ENCODE measurements around the gene CST7.

The CST7 gene

GRCh38 chr20:24992487-24993205 is 43.6 kb downstream of the CST7 start, which contains the start of gene APMAP:
Gene APMAP (minus strand): TSS chr20:24992751. CDS start chr20:24992688, 63 bp downstream.
- peaks cover 0 to 4% (median 0%) of the 10 kb centered on the region in 5 donors for H3K27me3 ChIP-seq (ENCODE audit: control insufficient read depth in 5 of 5, insufficient read depth in 4 of 5, low read length in 5 of 5)
- H3K9me3 ChIP-seq (ENCODE audit: control insufficient read depth in 5 of 5, low read length in 5 of 5): no peaks in the 10 kb centered on the region
- peak within 1 kb of the TSS; percentile 91 to 96 (median 93) for H3K4me3 ChIP-seq (ENCODE audit: low read depth in 1 of 5, low read length in 5 of 5)
- peak within 1 kb of the TSS; percentile 70 to 98 (median 92) for H3K9ac ChIP-seq (ENCODE audit: low read length in 5 of 5)
- peak within 1 kb of the TSS; percentile 88 for H3K27ac ChIP-seq (ENCODE audit: low read depth, low read length)
- peaks cover 0 to 65% (median 58%) of the 10 kb centered on the region in 5 donors for H3K4me1 ChIP-seq (ENCODE audit: control insufficient read depth in 5 of 5, insufficient read depth in 5 of 5, low read length in 5 of 5)
- no peaks in the 10 kb centered on the region for H3K36me3 ChIP-seq (ENCODE audit: control insufficient read depth in 5 of 5, insufficient read depth in 5 of 5, low read length in 5 of 5)

- H3K4me3 ChIP-seq (ENCODE audit: low read depth in 1 of 5, low read length in 5 of 5): peak overlapping the region; percentile 80 to 96 (median 91)
- peak overlapping the region in 4 of 5 donors; percentile 91 to 98 (median 93) for H3K9ac ChIP-seq (ENCODE audit: low read length in 5 of 5)
- H3K27ac ChIP-seq (ENCODE audit: low read depth, low read length): peak overlapping the region; percentile 88
- peaks cover 0 to 4% (median 0%) of the 10 kb centered on the region in 5 donors for H3K27me3 ChIP-seq (ENCODE audit: control insufficient read depth in 5 of 5, insufficient read depth in 4 of 5, low read length in 5 of 5)
- H3K36me3 ChIP-seq (ENCODE audit: control insufficient read depth in 5 of 5, insufficient read depth in 5 of 5, low read length in 5 of 5): no peaks in the 10 kb centered on the region
- no peaks in the 10 kb centered on the region for H3K9me3 ChIP-seq (ENCODE audit: control insufficient read depth in 5 of 5, low read length in 5 of 5)
- H3K4me1 ChIP-seq (ENCODE audit: control insufficient read depth in 5 of 5, insufficient read depth in 5 of 5, low read length in 5 of 5): peaks cover 0 to 56% (median 48%) of the 10 kb centered on the region in 5 donors
Measured at GRCh38 chr20:24993337-24994185, 44.5 kb downstream of the CST7 start.

- H3K27ac ChIP-seq (ENCODE audit: low read depth, low read length): no peak overlapping the region
- no peaks in the 10 kb centered on the region for H3K36me3 ChIP-seq (ENCODE audit: control insufficient read depth in 5 of 5, insufficient read depth in 5 of 5, low read length in 5 of 5)
- no peaks in the 10 kb centered on the region for H3K9me3 ChIP-seq (ENCODE audit: control insufficient read depth in 5 of 5, low read length in 5 of 5)
- H3K4me3 ChIP-seq (ENCODE audit: low read depth in 1 of 5, low read length in 5 of 5): no peak overlapping the region
- H3K27me3 ChIP-seq (ENCODE audit: control insufficient read depth in 5 of 5, insufficient read depth in 4 of 5, low read length in 5 of 5): peaks cover 0 to 4% (median 0%) of the 10 kb centered on the region in 5 donors
- H3K4me1 ChIP-seq (ENCODE audit: control insufficient read depth in 5 of 5, insufficient read depth in 5 of 5, low read length in 5 of 5): peaks cover 0 to 51% (median 43%) of the 10 kb centered on the region in 5 donors
- H3K9ac ChIP-seq (ENCODE audit: low read length in 5 of 5): no peak overlapping the region
Measured at GRCh38 chr20:24994186-24994465, 45.1 kb downstream of the CST7 start.

GRCh38 chr20:24994470-24995368 is 45.6 kb downstream of the CST7 start:
- no peak overlapping the region for H3K27ac ChIP-seq (ENCODE audit: low read depth, low read length)
- no peaks in the 10 kb centered on the region for H3K36me3 ChIP-seq (ENCODE audit: control insufficient read depth in 5 of 5, insufficient read depth in 5 of 5, low read length in 5 of 5)
- H3K4me3 ChIP-seq (ENCODE audit: low read depth in 1 of 5, low read length in 5 of 5): peak overlapping the region; percentile 24 to 49 (median 37)
- peaks cover 0 to 4% (median 0%) of the 10 kb centered on the region in 5 donors for H3K27me3 ChIP-seq (ENCODE audit: control insufficient read depth in 5 of 5, insufficient read depth in 4 of 5, low read length in 5 of 5)
- peaks cover 0 to 46% (median 37%) of the 10 kb centered on the region in 5 donors for H3K4me1 ChIP-seq (ENCODE audit: control insufficient read depth in 5 of 5, insufficient read depth in 5 of 5, low read length in 5 of 5)
- H3K9me3 ChIP-seq (ENCODE audit: control insufficient read depth in 5 of 5, low read length in 5 of 5): no peaks in the 10 kb centered on the region
- H3K9ac ChIP-seq (ENCODE audit: low read length in 5 of 5): peak overlapping the region in 1 of 5 donors; percentile 18

- Histone ChIP-seq H3K9ac (ENCODE audit: low read length in 5 of 5) (no peak overlapping the region), H3K9me3 (ENCODE audit: control insufficient read depth in 5 of 5, low read length in 5 of 5) (no peaks in the 10 kb centered on the region), H3K36me3 (ENCODE audit: control insufficient read depth in 5 of 5, insufficient read depth in 5 of 5, low read length in 5 of 5) (no peaks in the 10 kb centered on the region), H3K27me3 (ENCODE audit: control insufficient read depth in 5 of 5, insufficient read depth in 4 of 5, low read length in 5 of 5) (peaks cover 0 to 4% (median 0%) of the 10 kb centered on the region in 5 donors), H3K27ac (ENCODE audit: low read depth, low read length) (no peak overlapping the region), H3K4me1 (ENCODE audit: control insufficient read depth in 5 of 5, insufficient read depth in 5 of 5, low read length in 5 of 5) (peaks cover 0 to 41% (median 27%) of the 10 kb centered on the region in 5 donors), H3K4me3 (ENCODE audit: low read depth in 1 of 5, low read length in 5 of 5) (no peak overlapping the region)
Measured at GRCh38 chr20:24995741-24996448, 46.8 kb downstream of the CST7 start.

GRCh38 chr20:24996449-24997377 is 47.6 kb downstream of the CST7 start:
- Histone ChIP-seq H3K36me3 (ENCODE audit: control insufficient read depth in 5 of 5, insufficient read depth in 5 of 5, low read length in 5 of 5) (no peaks in the 10 kb centered on the region), H3K4me3 (ENCODE audit: low read depth in 1 of 5, low read length in 5 of 5) (no peak overlapping the region), H3K27me3 (ENCODE audit: control insufficient read depth in 5 of 5, insufficient read depth in 4 of 5, low read length in 5 of 5) (peaks cover 0 to 4% (median 0%) of the 10 kb centered on the region in 5 donors), H3K27ac (ENCODE audit: low read depth, low read length) (no peak overlapping the region), H3K9me3 (ENCODE audit: control insufficient read depth in 5 of 5, low read length in 5 of 5) (no peaks in the 10 kb centered on the region), H3K9ac (ENCODE audit: low read length in 5 of 5) (no peak overlapping the region), H3K4me1 (ENCODE audit: control insufficient read depth in 5 of 5, insufficient read depth in 5 of 5, low read length in 5 of 5) (peaks cover 0 to 33% (median 18%) of the 10 kb centered on the region in 5 donors)

GRCh38 chr20:24998121-24998520 is 49.1 kb downstream of the CST7 start:
- Histone ChIP-seq H3K4me1 (ENCODE audit: control insufficient read depth in 5 of 5, insufficient read depth in 5 of 5, low read length in 5 of 5) (peaks cover 0 to 26% (median 11%) of the 10 kb centered on the region in 5 donors), H3K27me3 (ENCODE audit: control insufficient read depth in 5 of 5, insufficient read depth in 4 of 5, low read length in 5 of 5) (peaks cover 0 to 4% (median 0%) of the 10 kb centered on the region in 5 donors), H3K4me3 (ENCODE audit: low read depth in 1 of 5, low read length in 5 of 5) (no peak overlapping the region), H3K9me3 (ENCODE audit: control insufficient read depth in 5 of 5, low read length in 5 of 5) (no peaks in the 10 kb centered on the region), H3K9ac (ENCODE audit: low read length in 5 of 5) (no peak overlapping the region), H3K27ac (ENCODE audit: low read depth, low read length) (no peak overlapping the region), H3K36me3 (ENCODE audit: control insufficient read depth in 5 of 5, insufficient read depth in 5 of 5, low read length in 5 of 5) (no peaks in the 10 kb centered on the region)

- Histone ChIP-seq H3K27me3 (ENCODE audit: control insufficient read depth in 5 of 5, insufficient read depth in 4 of 5, low read length in 5 of 5) (peaks cover 0 to 4% (median 0%) of the 10 kb centered on the region in 5 donors), H3K9ac (ENCODE audit: low read length in 5 of 5) (no peak overlapping the region), H3K4me1 (ENCODE audit: control insufficient read depth in 5 of 5, insufficient read depth in 5 of 5, low read length in 5 of 5) (peaks cover 0 to 19% (median 6%) of the 10 kb centered on the region in 5 donors), H3K36me3 (ENCODE audit: control insufficient read depth in 5 of 5, insufficient read depth in 5 of 5, low read length in 5 of 5) (no peaks in the 10 kb centered on the region), H3K27ac (ENCODE audit: low read depth, low read length) (no peak overlapping the region), H3K9me3 (ENCODE audit: control insufficient read depth in 5 of 5, low read length in 5 of 5) (no peaks in the 10 kb centered on the region), H3K4me3 (ENCODE audit: low read depth in 1 of 5, low read length in 5 of 5) (no peak overlapping the region)
Measured at GRCh38 chr20:24998631-24999445, 49.8 kb downstream of the CST7 start.

All from subcutaneous abdominal adipose tissue (tissue), 5 donors.